Loucy (cell line): ENCODE measurements around the gene INHA.

Experiments used
- EZH2phosphoT487 ChIP-seq: fragments of 200-600 bp; IDR thresholded peaks from 2 replicates; pipeline ENCODE4 v1.6.1; 2018; ENCODE audit warnings: antibody characterized with exemption, mild to moderate bottlenecking, moderate library complexity, borderline replicate concordance
- TF ChIP-seq, protein P1 (sequence below): fragments of 200-600 bp; sonication (generic); conservative IDR thresholded peaks from 2 replicates; pipeline ENCODE4 v1.5.1; 2014; ENCODE audit warnings: mild to moderate bottlenecking, antibody characterized with exemption, low read length

DNA sequence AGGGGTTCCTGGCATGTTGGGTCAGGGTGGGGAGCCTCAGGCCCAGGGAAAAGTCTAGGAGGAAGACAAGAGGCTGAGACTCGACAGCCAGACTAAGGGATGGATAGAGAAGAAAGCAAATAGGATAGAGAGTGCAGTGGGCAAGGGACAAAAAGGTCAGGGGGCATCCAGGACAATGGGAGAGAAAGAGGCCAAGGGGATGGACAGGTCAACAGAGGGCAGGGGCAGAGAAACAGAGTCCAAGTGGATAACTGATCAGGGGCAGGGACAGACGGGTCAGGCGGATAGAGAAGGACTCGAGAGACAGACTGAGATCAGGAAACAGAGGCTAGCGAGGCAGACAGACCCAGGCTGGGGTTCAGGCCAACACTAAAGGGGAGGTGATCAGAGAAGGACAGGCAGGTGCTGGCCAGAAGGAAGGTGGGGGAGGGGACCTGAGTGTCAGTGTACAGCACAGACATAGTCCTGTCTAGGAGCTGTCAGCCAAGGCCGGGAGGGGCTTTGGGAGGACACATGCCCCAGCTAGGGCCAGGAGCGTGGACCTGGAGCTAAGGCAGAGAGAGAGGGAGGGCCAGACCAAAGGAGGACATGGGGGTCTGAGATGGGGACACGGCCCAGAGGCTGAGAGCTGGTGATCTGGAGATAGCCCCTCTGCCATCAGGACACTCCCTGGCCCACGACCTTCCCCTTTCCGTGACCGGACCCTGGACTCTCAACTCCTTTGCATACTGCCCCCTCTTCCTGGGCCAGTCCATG lies 45.6 kb upstream of the INHA start:
- TF ChIP-seq, protein P1, sequence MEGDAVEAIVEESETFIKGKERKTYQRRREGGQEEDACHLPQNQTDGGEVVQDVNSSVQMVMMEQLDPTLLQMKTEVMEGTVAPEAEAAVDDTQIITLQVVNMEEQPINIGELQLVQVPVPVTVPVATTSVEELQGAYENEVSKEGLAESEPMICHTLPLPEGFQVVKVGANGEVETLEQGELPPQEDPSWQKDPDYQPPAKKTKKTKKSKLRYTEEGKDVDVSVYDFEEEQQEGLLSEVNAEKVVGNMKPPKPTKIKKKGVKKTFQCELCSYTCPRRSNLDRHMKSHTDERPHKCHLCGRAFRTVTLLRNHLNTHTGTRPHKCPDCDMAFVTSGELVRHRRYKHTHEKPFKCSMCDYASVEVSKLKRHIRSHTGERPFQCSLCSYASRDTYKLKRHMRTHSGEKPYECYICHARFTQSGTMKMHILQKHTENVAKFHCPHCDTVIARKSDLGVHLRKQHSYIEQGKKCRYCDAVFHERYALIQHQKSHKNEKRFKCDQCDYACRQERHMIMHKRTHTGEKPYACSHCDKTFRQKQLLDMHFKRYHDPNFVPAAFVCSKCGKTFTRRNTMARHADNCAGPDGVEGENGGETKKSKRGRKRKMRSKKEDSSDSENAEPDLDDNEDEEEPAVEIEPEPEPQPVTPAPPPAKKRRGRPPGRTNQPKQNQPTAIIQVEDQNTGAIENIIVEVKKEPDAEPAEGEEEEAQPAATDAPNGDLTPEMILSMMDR: no peak
- no peak for TF ChIP-seq EZH2phosphoT487
